Activated gamma-delta T cell treated with anti-CD3 and anti-CD28 coated beads, Interleukin-2, amount 50 U/mL, for 16 hours (primary cell): ENCODE measurements around the gene EPHA6.
A peak's percentile ranks its signal among the peaks of the same experiment; 100 is the strongest.

ENCODE experiments used
- DNase-seq: peaks from one replicate; pipeline ENCODE4 v3.0.0-alpha.2; 2020; ENCODE audit warnings: low read depth

Gene EPHA6

DNA sequence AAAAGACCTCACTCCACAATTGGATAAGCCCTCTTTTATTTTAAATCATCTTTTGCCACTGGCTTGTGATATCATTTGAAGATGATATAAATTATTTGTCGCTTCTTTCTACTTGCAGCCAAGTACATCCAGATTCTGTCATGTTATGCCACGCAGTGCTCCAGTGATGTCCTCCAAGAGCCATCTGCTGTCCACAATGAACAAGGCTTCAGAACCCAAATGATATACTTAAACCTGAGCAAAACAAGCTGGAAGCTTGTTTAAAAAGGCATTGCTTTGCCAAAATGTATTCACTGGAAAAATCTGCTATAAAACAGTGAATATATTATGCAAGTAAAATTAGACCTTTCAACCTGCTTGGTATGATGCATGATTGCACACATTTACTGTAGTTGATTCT is 891.4 kb downstream of the EPHA6 start:
- no peak for DNase-seq

DNA sequence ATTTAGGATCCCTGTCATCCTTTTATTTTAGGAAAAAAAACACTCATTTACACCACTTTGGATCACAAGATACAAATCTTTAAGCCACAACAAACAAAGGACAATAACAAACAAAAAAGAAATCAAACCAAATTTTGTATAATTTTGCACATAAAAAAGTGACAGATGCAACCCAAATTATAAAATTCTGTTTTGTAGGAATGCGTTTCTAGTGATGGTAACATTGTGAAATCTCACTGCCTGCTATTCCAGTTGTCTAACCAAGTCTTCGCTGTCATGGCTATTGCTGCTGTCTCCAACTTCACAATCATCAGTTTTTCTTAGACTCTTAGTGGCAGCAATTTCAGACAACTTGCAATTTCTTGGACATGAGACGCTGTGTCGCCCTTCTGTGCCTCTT is 891.8 kb downstream of the EPHA6 start:
- DNase-seq = no peak

DNA sequence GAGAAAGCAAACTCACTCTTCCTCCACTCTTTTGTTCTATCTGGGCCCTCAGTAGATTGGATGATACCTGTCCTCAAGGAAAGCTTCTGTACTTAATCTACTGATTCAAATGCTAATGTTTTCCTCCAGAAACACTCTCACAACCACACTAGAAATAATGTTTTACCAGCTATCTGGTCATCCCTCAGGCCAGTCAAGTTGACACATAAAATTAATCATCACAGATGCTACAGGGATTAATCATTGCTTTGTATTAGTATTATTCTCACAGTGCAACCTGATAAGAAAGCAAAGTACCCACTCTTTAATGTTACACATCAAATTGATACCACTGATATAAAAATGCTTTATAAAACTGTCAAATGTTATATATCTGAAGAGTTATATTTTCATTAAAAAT is 897.3 kb downstream of the EPHA6 start:
- DNase-seq = no peak

DNA sequence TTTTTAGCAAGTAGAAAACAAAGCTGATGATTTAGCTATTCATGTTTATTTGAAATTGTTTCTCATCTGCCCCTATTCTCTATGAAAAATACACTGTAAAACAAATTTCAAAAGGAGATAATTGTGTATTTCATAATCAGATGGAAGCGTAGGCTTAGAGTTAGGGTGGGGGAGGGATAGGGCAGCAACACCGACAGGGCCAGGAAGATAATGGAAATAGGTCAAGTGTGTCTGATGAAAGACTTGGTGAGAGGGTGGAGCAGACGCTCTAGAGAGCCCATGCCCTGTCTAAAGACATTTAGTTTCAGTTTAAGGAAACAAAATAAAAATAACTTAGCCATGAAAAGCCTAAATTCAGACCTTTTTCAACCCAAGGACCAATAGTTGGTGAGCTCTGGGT is 898.5 kb downstream of the EPHA6 start:
- DNase-seq = no peak

DNA sequence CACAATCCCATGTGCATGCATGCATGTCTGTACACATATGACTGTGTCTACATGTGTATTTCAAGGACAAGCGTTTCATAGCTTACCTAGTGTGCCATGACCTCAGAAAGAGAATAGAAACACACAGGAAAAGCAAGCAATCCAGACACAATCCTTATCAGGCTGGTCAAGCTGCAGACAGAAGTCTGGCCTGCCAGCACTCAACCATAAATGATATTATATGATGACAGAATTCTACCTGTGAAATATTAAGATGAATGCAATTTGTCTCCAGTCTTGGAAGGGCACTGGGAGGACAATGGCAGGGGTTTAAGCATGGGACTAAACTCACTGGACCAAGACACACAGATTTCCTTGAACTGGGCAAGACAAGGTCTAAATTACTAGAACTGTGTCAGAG is 899.2 kb downstream of the EPHA6 start:
- DNase-seq = no peak

DNA sequence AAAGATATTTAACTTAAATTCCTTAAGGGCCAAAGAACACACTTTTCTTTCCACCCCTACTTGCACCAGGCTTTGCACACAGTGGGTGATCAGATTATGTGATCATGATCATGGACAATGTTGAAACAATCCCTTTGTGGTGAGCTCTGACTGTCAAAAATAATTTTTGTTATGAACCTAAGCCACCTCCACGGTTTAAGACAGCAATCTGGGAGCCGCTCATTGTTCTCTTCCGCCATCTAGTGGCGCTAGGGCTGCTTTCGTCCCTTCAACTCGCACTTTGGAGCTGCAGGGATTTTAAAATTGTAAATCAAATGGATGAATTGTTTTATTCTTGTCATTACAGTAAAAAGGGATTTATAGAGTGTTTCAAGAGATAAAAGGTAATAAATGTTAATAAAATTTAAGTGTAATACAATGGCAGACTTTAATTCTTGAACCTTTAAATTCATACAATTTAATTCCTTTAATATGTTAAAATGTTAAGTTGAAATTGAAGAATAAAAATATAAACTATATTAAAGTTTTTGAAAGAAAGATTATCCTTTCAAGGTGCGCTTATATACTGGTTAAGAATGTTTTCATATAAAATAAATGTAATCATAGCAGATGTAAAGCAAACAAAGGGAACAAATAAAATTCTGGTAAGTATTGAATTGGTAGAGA is 904.9 kb downstream of the EPHA6 start:
- DNase-seq = peak; percentile 42

DNA sequence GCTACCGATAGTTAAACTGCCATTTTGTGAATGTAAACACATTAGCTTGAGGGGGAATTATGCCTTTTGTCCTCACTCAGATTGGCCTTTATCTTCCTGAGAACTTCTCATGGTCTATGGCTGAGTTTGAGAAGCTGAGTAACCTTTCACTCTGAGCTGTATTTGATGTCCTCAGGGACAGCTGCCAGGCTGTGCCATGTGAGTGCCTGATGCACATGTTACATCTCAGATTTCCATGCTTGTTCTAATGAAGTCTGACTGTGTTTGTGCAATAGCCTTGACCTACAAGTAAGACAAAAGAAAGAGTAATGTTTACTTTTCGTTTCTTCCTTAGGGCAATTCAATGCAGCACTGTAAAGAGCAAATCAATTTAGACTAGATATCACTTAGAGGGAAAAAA is 906.0 kb downstream of the EPHA6 start:
- no peak for DNase-seq

DNA sequence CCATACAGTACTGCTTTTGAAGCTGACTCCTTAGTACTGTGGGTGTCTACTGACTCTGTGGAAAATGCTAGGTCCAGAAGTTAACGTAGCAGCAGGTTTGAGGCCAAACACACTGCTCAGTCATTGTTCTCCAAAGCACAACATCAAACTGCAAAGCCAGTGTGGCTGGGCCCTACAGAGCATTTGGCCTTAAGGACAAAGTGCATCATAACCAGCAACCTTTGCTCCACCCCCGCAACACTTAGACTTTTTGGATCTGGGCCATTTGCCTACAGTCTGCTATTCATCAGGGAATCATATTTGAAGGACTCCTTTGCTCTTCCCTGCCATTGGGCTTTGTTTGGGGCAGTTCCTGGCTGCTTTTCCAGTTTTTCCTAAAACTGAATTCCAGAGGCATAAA is 907.1 kb downstream of the EPHA6 start:
- no peak for DNase-seq

DNA sequence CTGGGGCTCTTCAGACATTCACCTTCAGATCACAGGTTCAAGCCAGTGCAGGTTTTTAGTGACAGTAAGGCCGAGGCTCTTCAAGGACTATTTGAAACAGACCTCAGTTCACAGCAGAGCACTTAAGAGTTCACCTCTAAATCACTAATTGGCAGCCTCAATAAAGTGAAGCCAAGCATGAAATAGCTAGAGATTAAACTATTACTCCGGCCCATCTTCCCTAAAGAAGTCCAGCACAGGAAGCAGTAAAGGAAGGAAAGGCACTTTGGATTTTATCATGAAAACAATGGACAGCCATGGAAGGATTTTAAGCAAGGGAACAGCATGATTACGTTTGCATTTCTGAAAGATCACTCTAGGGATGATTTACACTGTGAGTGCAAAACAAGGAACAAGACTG is 922.5 kb downstream of the EPHA6 start:
- no peak for DNase-seq

DNA sequence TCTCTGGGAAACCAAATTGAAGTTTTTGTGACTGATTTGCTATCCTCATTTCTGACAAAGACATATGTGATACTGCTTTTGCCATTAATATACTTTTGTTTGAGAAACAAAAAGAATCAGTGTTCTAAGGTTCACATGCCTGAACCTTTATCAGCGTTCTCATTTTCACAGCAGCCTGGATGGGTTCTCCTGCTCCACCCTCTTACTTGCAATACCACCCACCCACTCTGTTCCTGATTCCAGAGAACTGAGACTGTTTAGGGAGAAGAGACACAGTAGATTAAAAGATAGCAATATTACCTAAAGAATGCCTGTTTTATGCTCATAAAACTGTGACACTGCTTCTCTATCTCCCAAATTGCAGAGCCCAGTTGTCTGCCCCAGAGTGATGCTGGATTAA is 924.4 kb downstream of the EPHA6 start:
- no peak for DNase-seq

DNA sequence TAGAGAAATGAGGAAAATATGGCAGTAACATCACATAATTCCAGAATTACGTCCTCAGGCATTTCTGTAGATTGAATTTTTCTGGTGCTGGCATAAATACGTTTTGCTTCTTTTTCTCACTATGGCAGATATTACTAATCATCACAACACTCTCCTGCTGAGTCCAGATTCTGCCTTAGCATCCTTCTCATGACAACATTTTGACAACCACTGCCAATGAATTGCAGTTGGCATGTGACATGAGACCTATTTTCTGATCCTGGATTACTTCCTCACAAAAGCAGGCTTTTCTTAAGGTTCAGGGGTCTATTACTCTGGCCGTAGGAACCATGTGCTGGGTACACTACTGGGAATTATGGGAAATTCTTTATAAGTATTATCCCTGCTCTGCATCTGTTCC is 927.6 kb downstream of the EPHA6 start:
- no peak for DNase-seq

DNA sequence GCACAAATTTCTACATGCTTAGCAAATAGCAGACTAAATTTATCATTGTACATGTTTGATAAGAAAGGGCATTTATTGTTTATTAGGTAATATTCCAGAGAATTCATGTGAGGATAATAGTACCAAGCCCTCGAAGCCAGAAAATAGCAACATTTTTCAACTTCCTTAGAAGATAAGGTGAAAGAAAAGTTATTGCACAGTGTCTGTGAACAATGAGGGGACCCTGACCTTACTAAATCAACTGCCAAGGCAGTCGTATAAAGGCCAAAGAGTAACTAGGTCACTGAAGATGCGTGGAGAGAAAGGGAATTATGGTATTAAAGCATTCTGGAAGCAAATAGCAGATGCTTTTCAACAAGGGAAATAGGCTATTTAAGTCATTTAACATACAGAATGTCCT is 929.9 kb downstream of the EPHA6 start:
- DNase-seq = no peak

DNA sequence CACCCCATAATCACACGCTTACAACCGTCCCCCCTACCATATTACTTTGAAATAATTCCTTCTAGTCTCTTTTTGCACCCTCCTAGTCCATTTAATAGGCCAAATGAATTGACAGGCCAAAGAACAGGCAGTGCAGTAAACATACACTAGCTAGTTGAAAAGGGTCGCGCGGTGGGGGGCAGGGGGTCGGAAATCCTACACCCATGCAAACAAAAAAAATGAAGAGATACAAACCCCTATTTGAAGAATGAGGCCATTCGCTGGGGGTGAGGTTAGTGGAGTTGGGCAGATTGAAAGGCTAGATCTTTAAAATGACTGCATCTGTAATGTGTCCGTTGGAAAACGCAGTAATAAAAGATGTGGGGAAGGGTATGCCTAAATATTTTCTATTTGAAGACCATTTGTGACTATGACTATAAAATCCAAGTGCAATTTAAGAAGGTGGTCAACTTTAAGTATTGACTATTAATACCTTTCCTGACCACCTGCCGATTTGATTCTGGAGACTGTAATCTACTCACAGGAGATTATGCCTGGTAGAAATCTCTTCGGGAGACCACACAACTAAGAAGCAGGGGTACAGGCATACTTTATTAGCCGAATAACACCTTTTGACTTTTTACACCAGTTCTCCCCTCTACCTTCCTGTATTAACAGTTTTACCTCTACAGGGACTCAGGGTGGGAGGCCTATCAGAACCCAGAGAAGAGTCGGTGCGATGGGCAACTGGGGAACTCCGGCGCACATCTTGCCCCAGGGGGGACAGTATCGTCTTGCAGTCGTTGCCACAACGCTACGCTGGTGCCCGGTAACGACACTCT is 949.4 kb downstream of the EPHA6 start:
- no peak for DNase-seq

DNA sequence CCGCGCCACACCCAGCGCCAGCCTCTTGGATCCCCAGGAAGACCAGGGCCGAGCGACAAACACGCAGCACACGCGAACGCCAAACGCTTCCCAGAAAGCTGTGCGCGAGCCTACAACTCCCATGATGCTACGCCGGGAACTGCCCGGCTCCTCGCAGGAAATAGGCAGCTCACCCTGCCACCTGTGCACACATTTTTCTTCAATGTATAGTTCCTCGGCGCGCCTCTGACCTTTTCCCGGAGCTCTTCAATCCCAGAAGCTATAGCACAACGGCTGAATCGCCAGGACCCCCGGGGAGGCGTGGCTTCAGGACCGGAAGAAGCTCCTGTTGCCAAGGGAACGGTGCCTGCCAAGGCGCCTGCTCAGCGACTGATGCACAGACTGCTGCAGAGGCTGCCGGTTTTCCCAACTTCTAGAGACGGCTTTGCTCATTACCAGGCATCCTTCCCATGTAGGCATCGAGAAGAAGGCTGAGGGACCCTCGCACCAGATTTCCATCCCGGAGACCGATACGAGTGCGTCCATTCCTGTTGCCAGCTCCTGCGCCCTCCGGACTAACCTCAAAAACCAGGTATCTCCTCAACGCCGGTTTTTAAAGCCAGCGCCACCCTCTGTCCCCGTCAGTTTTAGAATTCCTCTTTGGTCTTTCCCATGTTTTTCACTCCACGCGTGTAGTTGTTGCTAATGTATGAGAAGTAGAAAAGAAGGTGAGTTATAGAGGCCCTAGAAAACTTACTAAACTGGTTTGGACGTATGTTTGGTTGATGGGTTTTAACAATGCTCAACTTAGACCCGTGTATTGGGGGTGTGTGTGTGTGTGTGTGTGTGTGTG is 950.2 kb downstream of the EPHA6 start, which contains the start of gene ARL6:
Gene ARL6 (plus strand): TSS at position 352 of the 832 bp plus-strand sequence. CDS start 3,350 bp downstream, outside the sequence.
- peak; percentile 52 for DNase-seq

DNA sequence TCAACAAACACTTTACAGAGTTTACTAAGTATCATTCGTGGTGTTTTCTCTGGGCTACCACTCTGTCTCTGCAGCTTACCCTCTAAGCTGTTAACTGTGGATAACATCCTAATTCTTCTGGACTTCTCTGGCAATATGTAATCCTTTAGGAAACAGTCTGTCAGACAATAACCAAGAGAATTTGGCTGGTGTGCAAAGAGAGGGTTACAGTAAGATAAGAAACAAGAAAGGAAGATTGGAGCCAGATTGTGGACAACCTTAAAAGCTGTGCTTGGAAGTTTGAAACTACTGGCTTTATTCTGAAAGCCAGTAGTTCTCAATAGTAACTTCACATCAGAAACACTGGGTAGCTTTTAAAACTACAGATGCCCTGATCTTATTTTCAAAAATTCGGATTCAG is 950.9 kb downstream of the EPHA6 start:
- DNase-seq = no peak

DNA sequence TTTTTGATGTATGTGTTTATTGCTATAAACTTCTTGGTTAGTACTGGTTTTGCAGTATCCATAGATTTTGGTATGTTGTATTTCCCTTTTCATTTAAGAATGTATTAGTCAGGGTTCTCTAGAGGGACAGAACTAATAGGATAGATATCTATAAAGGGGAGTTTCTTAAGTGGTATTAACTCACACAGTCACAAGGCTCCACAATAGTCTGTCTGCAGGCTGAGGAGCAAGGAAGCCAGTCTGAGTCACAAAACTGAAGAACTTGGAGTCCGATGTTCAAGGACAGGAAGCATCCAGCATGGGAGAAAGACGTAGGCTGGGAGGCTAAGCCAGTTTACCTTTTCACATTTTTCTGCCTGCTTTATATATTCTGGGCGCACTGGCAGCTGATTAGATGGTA is 958.5 kb downstream of the EPHA6 start:
- no peak for DNase-seq

DNA sequence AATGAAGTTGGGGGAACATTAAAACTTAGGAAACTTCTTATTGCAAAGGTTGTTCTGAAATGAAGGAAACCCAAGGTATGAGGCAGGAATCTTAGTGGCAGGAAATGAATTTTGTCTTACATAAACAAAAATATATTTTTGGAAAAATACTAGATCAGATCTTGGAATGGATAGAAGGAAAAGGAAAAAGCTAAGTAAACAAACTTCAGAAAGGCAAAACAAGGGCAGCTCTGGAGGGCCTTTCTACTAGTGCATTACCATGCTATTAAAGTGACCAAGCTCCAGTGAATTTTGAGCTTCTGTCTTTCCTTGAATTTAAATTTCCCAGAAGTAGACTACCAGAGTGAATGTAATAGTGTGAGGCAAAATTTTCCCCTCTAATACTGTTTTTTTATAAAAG is 963.8 kb downstream of the EPHA6 start:
- DNase-seq = no peak

DNA sequence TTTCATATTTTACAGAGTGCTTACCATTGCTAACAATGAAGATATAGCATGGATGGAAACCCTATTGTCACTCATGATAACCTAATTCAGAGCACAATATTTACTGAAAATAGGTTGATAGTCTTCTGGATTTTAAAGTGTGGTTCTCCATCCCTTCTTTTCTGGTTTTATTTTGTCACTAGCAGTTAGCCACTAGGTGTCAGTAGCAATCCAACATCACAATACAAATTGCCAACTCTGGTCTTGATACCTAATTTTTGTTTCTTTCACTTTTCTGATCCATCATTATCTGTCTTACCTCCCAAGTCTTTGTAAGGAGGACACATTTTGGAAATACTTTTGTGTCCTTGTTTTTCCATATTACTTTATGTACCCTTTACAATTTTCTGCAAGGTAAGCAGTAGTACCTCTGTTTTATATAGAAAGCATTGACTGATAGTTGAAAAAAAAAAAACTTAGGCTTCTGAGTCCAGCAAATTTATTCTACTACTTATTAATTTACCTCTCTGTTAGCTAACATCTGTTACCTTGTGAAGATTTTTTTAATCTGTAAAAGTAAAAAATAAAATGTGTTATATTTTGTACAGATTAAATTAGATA is 979.1 kb downstream of the EPHA6 start:
- DNase-seq = no peak

DNA sequence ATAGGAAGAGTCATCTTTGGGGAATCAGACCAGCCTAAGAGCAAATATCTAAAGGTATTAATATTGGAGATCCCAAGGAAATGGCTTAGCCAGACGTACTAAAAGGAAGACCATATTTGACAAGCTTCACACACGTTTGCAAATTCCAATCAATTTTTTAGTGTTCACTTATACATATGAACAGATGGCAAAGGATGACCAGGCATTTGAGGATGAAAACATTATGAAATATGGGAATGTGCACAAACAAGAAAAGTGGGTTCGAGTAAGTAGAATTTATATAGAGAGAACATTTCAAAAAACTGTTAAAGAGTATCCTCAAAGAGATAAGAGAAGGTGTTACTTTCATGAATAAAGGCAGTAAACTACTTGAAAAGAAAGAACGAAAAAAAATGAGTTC is 981.6 kb downstream of the EPHA6 start:
- DNase-seq = no peak
